Endothelial cell of umbilical vein (primary cell): Measurements from ENCODE around the gene KAZN. TPM values are rescaled to one million over a fixed set of nuclear protein-coding genes. Genes with fewer than 3 reads are reported as not detected.

Experiments used
- BruUV-seq: library from RNA; stranded (reverse); fragments of 400-500 nt; replicated peaks from 2 replicates; lab custom pipeline; 2021; lab: Mats Ljungman, UMichigan
- CTCF ChIA-PET: fragments of 300-600, 350-600 bp; sonication (Branson Sonifier 250); formaldehyde crosslinking; loops from one replicate; lab custom pipeline; 2021; ENCODE audit warnings: antibody characterized with exemption, inconsistent platforms; lab: Charles Lee
- POLR2A ChIA-PET: fragments of 300-600, 350-600 bp; sonication (Branson Sonifier 250); formaldehyde crosslinking; loops from one replicate; lab custom pipeline; 2021; ENCODE audit warnings: antibody characterized with exemption, inconsistent platforms; lab: Charles Lee
- DNase-seq: peaks from one replicate; pipeline ENCODE4 v3.0.0-alpha.2; 2011; ENCODE audit warnings: low read depth, low spot score
- FAIRE-seq: peaks from 2 replicates; lab custom pipeline; 2011; peaks lifted over from hg19 to GRCh38; lab: Jason Lieb, UNC
- H2AFZ ChIP-seq: 2 replicates; pipeline ENCODE4 v1.6.0; 2012; ENCODE audit warnings: low read depth, low read length, control low read depth, inconsistent platforms
- H3K27ac ChIP-seq: 2 replicates; pipeline ENCODE4 v1.5.1; 2011; ENCODE audit warnings: low read depth, mild to moderate bottlenecking, control low read depth, low read length, moderate library complexity; ENCODE audit not compliant: insufficient read depth
- H3K27me3 ChIP-seq, 2 experiments: 2 replicates each; pipeline versions ENCODE4 v1.6.0 to v1.6.1; 2011; ENCODE audit warnings: low read length in 2 of 2, mixed read lengths in 1 of 2; ENCODE audit not compliant: control insufficient read depth in 2 of 2, insufficient read depth in 2 of 2
- H3K36me3 ChIP-seq, 2 experiments: 2 replicates in 1 of 2; 3 replicates in 1 of 2; pipeline ENCODE4 v1.5.1; 2011; ENCODE audit warnings: low read length in 2 of 2, mild to moderate bottlenecking in 1 of 2, moderate library complexity in 1 of 2; ENCODE audit not compliant: control insufficient read depth in 2 of 2, insufficient read depth in 2 of 2; ENCODE audit errors: extremely low read depth in 1 of 2
- H3K4me1 ChIP-seq: 3 replicates; pipeline ENCODE4 v1.5.1; 2011; ENCODE audit warnings: mild to moderate bottlenecking, low read length; ENCODE audit not compliant: control insufficient read depth, insufficient read depth; ENCODE audit errors: extremely low read depth
- H3K4me2 ChIP-seq: 2 replicates; pipeline ENCODE4 v1.6.1; 2011; ENCODE audit warnings: low read length, control low read depth, mixed read lengths; ENCODE audit not compliant: insufficient read depth
- H3K4me3 ChIP-seq, 3 experiments: fragments of 200-600 bp in 1 of 3; sonication (generic), shearing (Covaris generic) in 1 of 3; replicated peaks in 1 of 3; 2 replicates each; pipeline ENCODE4 v1.5.1; 2011 to 2016; ENCODE audit warnings: control low read depth in 3 of 3, low read length in 3 of 3, mild to moderate bottlenecking in 2 of 3, inconsistent platforms in 1 of 3, low read depth in 1 of 3, moderate library complexity in 1 of 3; ENCODE audit not compliant: insufficient read depth in 1 of 3
- H3K79me2 ChIP-seq: 2 replicates; pipeline ENCODE4 v1.6.0; 2012; ENCODE audit warnings: low read length, inconsistent platforms; ENCODE audit not compliant: control insufficient read depth, insufficient read depth
- H3K9ac ChIP-seq: replicated peaks from 2 replicates; pipeline ENCODE3; 2011; ENCODE audit warnings: low read length, control low read depth; ENCODE audit not compliant: insufficient read depth; ENCODE audit errors: extremely low read depth
- H3K9me1 ChIP-seq: replicated peaks from 3 replicates; pipeline ENCODE4 v1.6.0; 2011; ENCODE audit warnings: mild to moderate bottlenecking, low read length; ENCODE audit not compliant: control insufficient read depth, insufficient read depth; ENCODE audit errors: extremely low read depth
- H3K9me3 ChIP-seq: replicated peaks from 2 replicates; pipeline ENCODE4 v1.5.1; 2012; ENCODE audit warnings: low read length, inconsistent platforms; ENCODE audit not compliant: control insufficient read depth, insufficient read depth
- H4K20me1 ChIP-seq: replicated peaks from 2 replicates; pipeline ENCODE3; 2011; ENCODE audit warnings: mild to moderate bottlenecking, low read length; ENCODE audit not compliant: control insufficient read depth, insufficient read depth; ENCODE audit errors: extremely low read depth
- EZH2 ChIP-seq: IDR thresholded peaks from 2 replicates; pipeline ENCODE4 v1.6.1; 2012; ENCODE audit warnings: borderline replicate concordance, low read depth, mild to moderate bottlenecking, moderate library complexity, low read length, inconsistent platforms; ENCODE audit not compliant: severe bottlenecking
- FOS ChIP-seq: IDR thresholded peaks from 2 replicates; pipeline ENCODE4 v1.6.1; 2011; ENCODE audit warnings: mild to moderate bottlenecking, low read length, moderate library complexity, borderline replicate concordance; ENCODE audit not compliant: insufficient read depth
- GATA2 ChIP-seq: IDR thresholded peaks from 2 replicates; pipeline ENCODE4 v1.7.0; 2011; ENCODE audit warnings: low read depth, mild to moderate bottlenecking, moderate library complexity, mixed read lengths, low read length; ENCODE audit not compliant: insufficient read length, insufficient read depth
- JUN ChIP-seq: IDR thresholded peaks from 2 replicates; pipeline ENCODE4 v1.6.1; 2011; ENCODE audit warnings: borderline replicate concordance, low read depth; ENCODE audit not compliant: insufficient read length, insufficient read depth
- MYC ChIP-seq: IDR thresholded peaks from one replicate; pipeline ENCODE4 v1.6.1; 2011; ENCODE audit warnings: mild to moderate bottlenecking, low read depth, low read length
- POLR2A ChIP-seq: IDR thresholded peaks from 2 replicates; pipeline ENCODE4 v1.6.1; 2012; ENCODE audit warnings: low read depth, mild to moderate bottlenecking, control low read depth, low read length
- POLR2AphosphoS5 ChIP-seq: IDR thresholded peaks from 2 replicates; pipeline ENCODE4 v1.6.1; 2012; ENCODE audit warnings: low read depth, mild to moderate bottlenecking, control low read depth, low read length, moderate library complexity; ENCODE audit not compliant: insufficient read depth
- dilution Hi-C: fragments of 300-500 bp; cut with MboI; formaldehyde crosslinking; loops from one replicate; pipeline ENCODE4 v1.15.0; 2019; ENCODE audit warnings: low sequenced_read_pairs; ENCODE audit not compliant: extremely low pct_ligation_motif_present
- intact Hi-C: fragments of 100-400 bp; cut with micrococcal nuclease; formaldehyde crosslinking; loops from one replicate; pipeline ENCODE4 v1.10.0; 2022
- polyA plus RNA-seq, 4 experiments: library from polyadenylated mRNA; depleted of rRNA in 3 of 4; stranded (reverse) in 3 of 4; unstranded in 1 of 4; fragments of >200 nt; gene quantifications; 2 replicates each; pipeline versions ENCODE4 v1.2.1 to v1.2.3, GENCODE V29; 2011 to 2012; ENCODE audit warnings: missing spikeins in 1 of 4
- total RNA-seq: library from RNA; stranded (reverse); gene quantifications from 2 replicates; pipeline ENCODE4 v1.2.3, GENCODE V29; 2021
- TF ChIP-seq, protein P1 (sequence below), 2 donors: IDR thresholded peaks; 1 replicate in 1 of 2; 2 replicates in 1 of 2; pipeline ENCODE4 v1.5.1; 2011; ENCODE audit warnings: low read length in 2 of 2, mild to moderate bottlenecking in 2 of 2, moderate library complexity in 2 of 2, control low read depth in 1 of 2, inconsistent platforms in 1 of 2, low read depth in 1 of 2; ENCODE audit not compliant: insufficient read depth in 1 of 2; ENCODE audit errors: extremely low read depth in 1 of 2

The KAZN gene
- total and polyA plus RNA-seq, 2 donors (not counting 3 experiments of a cell fraction or from before 2014, with no cell fraction given): 1.6 to 5.8 TPM

DNA sequence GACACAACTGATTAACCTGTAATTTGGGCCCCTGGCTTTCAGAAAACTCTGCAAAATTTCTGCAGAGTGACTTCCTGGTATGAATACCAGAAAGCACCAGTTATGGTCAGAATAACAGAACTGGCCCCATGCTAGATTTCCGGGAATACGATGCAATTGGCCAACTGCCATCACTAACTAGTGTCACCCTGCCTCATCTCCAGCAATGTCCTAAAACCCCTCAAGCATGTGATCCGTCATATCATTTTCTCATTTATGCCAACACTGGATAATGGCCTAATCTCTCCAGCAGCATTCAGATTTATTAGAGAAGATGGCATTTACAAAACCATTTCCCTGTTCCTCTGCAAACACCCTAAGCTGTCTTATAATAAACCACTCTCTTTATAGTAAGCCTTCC, 15.4 kb downstream of the KAZN start:
- dilution Hi-C loops (no loop called here), intact Hi-C loops (no loop called here)
- Histone ChIP-seq H3K27ac (no peak overlapping the region), H3K4me1 (no peaks in the 10 kb centered on the region), H3K4me3 (no peak overlapping the region), H3K36me3 (no peaks in the 10 kb centered on the region), H3K4me2 (no peak overlapping the region), H3K79me2 (no peaks in the 10 kb centered on the region), H4K20me1 (no peaks in the 10 kb centered on the region), H3K27me3 (no peaks in the 10 kb centered on the region), H2AFZ (no peak overlapping the region), H3K9ac (no peak overlapping the region), H3K9me1 (no peaks in the 10 kb centered on the region), H3K9me3 (peaks cover 3% of the 10 kb centered on the region)
- ChIA-PET POLR2A (no interaction called here), CTCF (no interaction called here)
- no TSS peak for BruUV-seq
- TF ChIP-seq GATA2 (no peak), POLR2AphosphoS5 (no peak), POLR2A (no peak), EZH2 (no peak), MYC (no peak), JUN (no peak), FOS (no peak)
- TF ChIP-seq, protein P1, sequence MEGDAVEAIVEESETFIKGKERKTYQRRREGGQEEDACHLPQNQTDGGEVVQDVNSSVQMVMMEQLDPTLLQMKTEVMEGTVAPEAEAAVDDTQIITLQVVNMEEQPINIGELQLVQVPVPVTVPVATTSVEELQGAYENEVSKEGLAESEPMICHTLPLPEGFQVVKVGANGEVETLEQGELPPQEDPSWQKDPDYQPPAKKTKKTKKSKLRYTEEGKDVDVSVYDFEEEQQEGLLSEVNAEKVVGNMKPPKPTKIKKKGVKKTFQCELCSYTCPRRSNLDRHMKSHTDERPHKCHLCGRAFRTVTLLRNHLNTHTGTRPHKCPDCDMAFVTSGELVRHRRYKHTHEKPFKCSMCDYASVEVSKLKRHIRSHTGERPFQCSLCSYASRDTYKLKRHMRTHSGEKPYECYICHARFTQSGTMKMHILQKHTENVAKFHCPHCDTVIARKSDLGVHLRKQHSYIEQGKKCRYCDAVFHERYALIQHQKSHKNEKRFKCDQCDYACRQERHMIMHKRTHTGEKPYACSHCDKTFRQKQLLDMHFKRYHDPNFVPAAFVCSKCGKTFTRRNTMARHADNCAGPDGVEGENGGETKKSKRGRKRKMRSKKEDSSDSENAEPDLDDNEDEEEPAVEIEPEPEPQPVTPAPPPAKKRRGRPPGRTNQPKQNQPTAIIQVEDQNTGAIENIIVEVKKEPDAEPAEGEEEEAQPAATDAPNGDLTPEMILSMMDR (IDR thresholded peaks at IDR 0.05; ENCODE audit: extremely low read depth in 1 of 2, insufficient read depth in 1 of 2, low read depth in 1 of 2, low read length in 2 of 2): no peak
- no peak for FAIRE-seq
- DNase-seq: no peak
